NCI-H1694 (cell line): Measurements from ENCODE around the gene TRIM2.
"Not testable (repeated sequence)": the region's sequence is repeated elsewhere in the genome, so short reads cannot be mapped to it uniquely, and the experiment has no call there.

Experiments
- DNase-seq: peaks from one replicate; lab custom pipeline; 2025; lab: John Stamatoyannopoulos, UW

Gene TRIM2

DNA sequence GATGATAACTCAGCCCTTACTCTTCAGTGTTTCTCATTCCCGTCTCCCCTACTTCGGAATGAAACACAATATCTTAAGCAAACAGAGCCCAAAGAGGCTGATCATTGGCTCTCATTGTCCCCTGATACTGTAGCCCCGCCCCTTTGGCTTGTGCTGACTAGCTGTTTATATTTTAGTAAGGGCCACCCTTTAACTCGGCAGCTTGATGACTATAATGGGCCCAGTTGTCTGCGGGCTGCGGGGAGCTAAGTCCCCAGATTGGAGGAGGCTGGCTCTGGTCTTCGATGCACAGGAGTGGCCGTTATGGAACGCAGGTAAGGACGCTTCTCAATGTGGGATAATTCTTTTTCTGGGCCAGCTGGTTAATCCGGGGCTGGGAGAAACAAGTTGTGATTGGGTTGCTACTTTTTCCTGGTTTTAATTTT, at the start of gene TRIM2:
Gene TRIM2 (plus strand): TSS at position 197 of the 425 bp plus-strand sequence. CDS start 88 bp downstream, at position 285.
- no peak for DNase-seq

DNA sequence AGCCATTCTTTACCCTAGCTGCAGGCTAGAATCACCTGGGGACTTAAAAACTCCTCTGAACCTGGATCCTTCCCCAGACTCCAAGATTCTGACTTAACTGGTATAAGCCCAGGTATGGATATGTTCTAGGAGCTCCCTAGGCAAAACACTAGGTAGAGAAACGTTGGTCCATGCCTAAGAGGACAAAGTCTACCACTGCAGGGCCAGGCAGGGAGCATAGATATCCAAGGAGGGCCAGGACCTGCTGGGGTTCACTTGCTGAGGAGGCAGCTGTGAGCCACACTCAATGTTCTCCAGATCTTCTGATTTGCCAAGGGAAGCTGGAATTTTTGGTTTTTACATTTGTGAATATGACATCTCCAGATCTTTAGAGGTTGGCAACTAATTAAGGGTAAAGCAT, 48.6 kb upstream of the TRIM2 start:
- DNase-seq = no peak

GRCh38 chr4:153156263-153156662, 48.0 kb upstream of the TRIM2 start:
- no peak for DNase-seq

DNA sequence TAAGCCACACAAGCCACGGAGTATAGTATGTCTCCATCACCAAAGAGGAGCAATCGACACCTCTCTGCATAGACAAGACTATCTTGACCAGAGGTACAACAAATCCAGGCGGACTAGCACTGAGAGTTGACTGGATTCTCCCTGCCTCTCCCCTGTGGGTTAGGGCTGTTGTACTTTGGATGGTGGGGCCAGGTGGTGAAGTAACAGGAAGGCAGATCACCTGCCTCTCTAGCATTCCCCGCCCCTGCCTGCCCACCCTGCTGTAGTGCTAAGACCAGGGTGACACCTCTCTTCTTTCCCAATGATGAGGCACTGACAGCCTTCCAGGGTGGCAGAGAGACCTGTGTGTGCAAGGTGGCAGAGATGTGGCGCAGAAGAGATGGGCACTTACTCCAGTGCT, 47.5 kb upstream of the TRIM2 start:
- no peak for DNase-seq

DNA sequence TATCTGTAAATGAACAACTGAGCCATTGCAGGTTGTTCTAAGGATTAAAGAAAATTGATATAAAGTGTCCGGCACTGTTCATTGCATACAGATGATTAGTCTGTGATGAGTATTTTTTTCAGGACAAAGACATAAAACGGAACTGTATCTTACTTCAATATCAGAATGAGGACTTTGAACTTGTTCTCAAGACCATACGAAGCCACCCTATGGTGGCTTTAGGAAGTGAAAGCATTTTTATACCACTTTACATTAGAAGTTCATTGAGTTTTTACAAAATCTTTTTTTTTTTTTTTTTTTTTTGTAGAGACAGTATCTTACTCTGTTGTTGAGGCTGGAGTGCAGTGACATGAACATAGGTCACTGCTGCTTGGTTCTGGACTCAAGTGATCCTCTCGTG, 45.2 kb upstream of the TRIM2 start:
- DNase-seq = no peak

GRCh38 chr4:153159728-153160221, 44.5 kb upstream of the TRIM2 start:
- DNase-seq = no peak

GRCh38 chr4:153160821-153161220, 43.4 kb upstream of the TRIM2 start:
- DNase-seq = no peak

- DNase-seq = no peak
Measured at GRCh38 chr4:153161226-153161963, 42.8 kb upstream of the TRIM2 start.

- not testable (repeated sequence) for DNase-seq
Measured at GRCh38 chr4:153165236-153165635, 39.0 kb upstream of the TRIM2 start.

DNA sequence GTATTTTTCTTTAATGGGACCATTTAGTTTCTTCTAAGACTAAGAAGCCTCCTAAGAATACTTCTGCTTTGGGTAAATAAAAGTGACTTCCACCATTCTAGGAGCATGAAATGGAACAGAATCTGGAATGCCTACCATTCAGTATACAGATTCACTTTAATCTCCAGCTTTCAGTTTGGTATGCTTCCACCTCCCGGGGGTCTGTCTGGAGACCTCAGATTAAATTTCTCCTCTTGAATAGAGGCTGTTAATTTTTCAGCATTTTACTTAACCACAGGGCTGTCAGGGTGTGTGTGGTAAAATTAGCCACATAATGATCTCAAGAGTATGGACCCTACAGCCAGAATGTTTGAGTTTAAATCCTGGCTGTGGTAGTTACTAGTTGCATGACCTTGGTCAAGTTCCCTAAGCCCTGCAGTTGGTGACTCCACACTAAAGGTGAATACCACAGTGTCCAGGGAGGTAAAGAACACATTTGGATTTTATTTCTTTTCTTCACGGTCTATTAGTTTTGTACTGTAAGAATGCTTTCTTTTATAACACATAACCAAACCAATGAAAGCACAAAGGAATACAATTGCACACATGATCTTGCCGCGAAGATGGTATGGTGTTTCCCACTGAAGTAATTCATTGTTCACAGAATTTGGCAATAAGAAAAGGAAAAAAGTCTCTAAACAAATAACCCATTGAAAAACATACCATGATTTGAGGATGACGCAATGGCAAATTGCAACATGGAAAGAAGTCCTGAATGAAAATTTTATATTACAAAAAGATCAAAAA, 37.3 kb upstream of the TRIM2 start:
- DNase-seq = no peak

DNA sequence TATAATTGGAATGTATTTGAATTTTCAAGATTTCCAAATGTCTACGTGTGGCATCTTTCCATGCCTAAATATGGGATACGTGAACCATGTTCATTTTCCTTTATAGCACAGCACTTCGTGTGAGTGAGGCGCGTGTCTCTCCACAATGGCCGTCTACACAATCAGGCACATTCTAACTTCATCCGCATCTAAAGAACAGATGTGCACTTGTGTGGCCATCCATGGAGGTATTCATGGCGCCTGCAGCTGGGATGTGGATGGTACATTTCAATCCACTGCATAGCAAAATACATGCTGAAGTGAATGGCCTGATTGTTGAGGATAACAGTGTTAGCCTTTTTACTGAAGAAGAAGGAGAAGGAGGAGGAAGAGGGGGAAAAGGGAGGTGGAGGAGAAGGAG, 34.5 kb upstream of the TRIM2 start:
- no peak for DNase-seq

GRCh38 chr4:153170407-153170806, 33.8 kb upstream of the TRIM2 start:
- no peak for DNase-seq

DNA sequence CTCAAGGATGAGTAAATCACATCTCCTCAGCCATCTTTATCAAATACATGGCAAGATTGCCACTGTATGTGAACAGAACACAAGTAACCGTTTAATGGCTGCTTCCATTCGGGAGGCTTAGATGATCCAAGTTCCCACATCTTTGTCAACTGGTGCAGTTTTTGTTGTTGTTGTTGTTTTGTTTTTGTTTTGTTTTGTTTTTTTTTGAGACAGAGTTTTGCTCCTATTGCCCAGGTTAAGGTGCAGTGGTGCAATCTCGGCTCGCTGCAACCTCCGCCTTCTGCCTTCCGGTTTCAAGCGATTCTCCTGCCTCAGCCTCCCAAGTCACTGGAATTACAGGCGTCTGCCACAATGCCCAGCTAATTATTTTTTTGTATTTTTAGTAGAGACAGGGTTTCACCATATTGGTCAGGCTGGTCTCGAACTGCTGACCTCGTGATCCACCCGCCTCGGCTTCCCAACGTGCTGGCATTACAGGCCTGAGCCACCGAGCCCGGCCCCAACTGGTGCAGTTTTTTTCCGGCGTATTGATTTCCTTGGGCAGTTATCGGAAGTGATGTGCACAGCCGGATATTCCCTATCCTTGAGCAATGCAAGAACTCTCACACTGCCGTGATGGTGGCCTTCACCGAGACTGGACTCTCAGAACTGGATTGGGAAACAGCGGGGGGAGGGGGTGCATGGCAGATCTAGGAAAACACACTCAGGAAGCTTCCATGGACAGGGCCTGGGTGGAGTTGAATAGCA, 29.2 kb upstream of the TRIM2 start:
- no peak for DNase-seq

DNA sequence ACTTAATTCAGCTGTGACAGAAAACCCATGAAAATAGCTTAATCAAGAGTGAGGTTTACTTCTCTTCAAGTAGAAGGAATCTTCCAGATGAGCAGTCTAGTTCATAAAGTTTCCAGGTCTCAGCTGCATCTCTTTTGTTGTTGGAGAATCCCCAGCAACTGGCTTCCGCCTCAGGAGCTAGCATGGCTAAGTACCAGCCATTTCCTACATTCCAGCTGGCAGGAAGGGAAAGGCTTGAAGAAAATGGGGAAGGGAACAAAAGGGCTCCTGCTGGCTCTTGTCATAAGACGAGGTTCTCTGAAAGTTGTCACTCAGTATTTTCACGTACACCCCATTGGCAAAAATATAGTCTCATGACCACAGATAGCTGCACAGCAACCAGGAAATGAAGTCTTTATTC, 27.3 kb upstream of the TRIM2 start:
- DNase-seq = no peak

DNA sequence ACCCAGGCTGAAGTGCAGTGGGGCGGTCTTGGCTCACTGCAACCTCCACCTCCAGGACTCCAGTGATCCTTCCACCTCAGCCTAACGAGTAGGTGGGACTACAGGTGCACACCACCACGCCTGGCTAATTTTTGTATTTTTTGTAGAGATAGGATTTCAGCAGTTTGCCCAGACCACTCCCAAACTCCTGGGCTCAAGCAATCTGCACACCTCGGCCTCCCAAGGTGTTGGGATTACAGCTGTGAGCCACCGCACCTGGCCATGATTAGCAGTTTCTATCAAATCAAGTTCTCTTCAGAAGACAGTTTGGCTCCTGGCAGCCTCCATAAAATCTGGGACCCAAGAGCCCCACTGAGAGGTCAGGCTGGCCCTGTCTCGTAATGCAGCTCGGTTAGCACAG, 26.4 kb upstream of the TRIM2 start:
- DNase-seq = no peak

GRCh38 chr4:153179100-153179499, 25.1 kb upstream of the TRIM2 start:
- no peak for DNase-seq

DNA sequence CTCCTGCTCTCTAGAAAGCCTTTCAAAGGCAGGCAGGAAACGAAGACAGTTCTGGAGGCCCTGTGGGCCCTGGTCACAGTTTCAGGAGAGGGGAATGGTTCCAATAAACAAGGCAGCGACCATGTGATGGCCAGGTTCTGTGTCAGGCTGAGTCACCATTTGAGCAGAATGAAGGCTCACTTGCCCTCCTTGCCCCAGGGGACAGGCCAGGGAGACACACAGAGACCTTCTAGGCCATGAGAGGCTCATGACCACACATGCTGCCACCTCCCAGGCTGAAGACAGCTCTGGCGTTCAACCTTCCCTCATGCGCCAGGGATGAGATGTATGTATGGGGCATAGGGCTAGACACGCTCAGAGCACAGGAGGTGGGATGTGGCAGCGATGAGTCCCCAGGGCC, 22.9 kb upstream of the TRIM2 start:
- DNase-seq = no peak

GRCh38 chr4:153181700-153182099, 22.5 kb upstream of the TRIM2 start:
- no peak for DNase-seq

DNA sequence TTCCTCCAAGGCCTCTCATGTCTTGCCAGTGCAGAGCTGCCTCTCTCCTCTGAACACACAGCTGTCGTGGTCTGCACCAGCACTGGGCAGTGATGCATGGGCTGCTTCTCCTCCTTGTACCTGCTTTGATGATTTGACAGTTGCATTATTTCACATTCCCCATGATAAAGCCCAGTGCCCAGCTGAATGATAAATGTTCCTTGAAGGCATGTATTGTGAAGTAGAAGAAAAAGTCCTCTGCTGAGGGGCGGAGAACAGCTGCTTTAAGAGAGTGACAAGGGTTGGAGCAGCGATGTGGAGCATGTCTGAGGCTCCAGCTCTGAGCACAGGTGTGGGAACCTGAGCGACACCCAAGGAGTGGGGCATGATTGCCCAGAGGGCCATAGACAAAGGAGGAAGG, 21.1 kb upstream of the TRIM2 start:
- no peak for DNase-seq

DNA sequence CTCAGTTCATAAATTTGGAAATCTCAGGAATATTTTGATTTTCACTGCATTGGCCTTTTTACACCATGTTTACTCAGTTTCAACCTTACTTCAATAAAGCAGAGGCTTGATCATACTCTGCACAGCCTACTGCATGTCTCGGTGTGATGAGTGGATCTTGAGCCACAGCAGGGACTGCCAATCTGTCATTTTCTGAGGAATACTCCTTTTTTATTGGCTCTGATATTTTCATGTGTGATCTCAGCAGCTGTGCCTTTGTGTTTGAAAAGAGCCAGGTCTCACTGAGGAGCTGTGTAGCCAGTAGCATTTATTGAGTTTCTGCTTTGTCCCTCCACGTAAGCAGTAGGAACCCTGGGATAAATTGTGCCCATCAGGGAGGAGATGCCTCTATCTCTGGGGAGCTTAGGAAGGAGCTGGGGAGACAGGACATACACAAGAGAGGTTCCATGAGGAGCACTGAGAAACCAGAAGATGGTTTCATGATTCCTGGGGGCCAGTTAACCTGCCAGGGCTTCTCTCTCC, 18.9 kb upstream of the TRIM2 start:
- no peak for DNase-seq

DNA sequence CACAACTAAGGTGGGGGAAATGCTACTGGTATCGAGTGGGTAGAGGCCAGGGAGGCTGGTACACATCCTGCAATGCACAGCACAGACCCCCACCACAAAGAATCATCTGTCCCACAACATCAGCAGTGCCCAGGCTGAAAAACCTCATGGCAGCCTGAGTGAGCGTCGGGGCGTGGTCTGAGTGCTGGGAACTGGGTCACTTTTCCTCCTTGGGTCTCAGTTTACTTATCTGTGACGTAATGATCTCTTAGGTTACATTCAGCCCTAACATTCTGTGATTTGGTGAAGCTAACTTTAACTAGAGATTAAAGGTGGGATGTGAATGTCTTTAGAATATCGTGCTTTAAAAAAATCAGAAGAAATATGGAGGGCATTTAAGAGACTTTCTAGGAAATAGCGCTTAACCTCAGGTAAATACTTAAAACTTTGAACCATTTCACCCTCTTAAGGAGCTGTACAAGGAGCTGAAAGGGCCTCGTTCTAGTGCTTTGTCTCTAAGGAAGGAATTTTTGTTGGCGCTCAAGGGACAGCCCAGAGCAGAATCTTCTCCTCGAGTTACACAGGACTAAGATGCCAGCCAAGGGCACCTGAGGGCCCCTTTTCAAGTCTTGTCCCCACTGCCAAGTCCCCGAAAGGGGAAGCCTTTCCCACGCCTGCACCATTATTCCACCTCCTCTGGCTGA, 18.1 kb upstream of the TRIM2 start:
- DNase-seq = no peak
